Measurements from ENCODE around the gene ELP4. TPM values are rescaled to one million over a fixed set of nuclear protein-coding genes. Genes with fewer than 3 reads are reported as not detected.
"Not testable (repeated sequence)": the region's sequence is repeated elsewhere in the genome, so short reads cannot be mapped to it uniquely, and the experiment has no call there.

Gene ELP4
- polyA plus RNA-seq, 4 donors, result 5.4 to 14.5 (median 7.9) TPM

DNA sequence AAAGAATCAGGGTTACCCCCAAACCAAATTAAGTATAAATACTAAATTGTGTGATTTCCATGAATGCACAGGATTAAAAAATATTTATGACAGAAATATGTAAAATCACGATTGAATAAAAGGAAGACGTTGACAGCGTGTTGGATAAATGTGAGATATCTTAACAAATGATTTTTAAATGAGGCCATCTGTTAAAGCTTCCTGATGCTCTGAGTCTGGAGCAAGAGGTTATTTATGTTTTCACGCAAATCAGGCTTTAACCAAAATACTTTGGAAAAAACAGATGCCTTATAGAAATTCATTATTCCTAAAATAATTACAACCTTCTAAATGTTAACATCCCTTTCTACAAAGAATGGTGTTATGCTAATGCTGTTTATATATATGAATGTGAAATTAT lies 178.3 kb downstream of the ELP4 start:
- WGBS, 3 donors, result 84 to 95% (median 94%) methylated on average over 4 of the region's 4 CpGs
- FAIRE-seq (no peak), DNase-seq (no peak)
- Histone ChIP-seq H3K27ac (ENCODE audit: low read depth in 1 of 3, low read length in 2 of 3) (no peak overlapping the region), H3K9me3 (ENCODE audit: control insufficient read depth in 2 of 2, insufficient read depth in 1 of 2, low read depth in 1 of 2, low read length in 1 of 2) (no peaks in the 10 kb centered on the region), H3K27me3 (ENCODE audit: control insufficient read depth in 3 of 3, insufficient read depth in 3 of 3, low read length in 3 of 3) (no peaks in the 10 kb centered on the region), H3K36me3 (ENCODE audit: control insufficient read depth in 3 of 3, insufficient read depth in 2 of 3, low read depth in 1 of 3, low read length in 3 of 3) (no peaks in the 10 kb centered on the region), H3K4me1 (ENCODE audit: control insufficient read depth in 3 of 3, insufficient read depth in 2 of 3, low read depth in 1 of 3, low read length in 2 of 3) (no peaks in the 10 kb centered on the region), H3K4me3 (ENCODE audit: low read depth in 1 of 3, low read length in 3 of 3) (no peak overlapping the region)

DNA sequence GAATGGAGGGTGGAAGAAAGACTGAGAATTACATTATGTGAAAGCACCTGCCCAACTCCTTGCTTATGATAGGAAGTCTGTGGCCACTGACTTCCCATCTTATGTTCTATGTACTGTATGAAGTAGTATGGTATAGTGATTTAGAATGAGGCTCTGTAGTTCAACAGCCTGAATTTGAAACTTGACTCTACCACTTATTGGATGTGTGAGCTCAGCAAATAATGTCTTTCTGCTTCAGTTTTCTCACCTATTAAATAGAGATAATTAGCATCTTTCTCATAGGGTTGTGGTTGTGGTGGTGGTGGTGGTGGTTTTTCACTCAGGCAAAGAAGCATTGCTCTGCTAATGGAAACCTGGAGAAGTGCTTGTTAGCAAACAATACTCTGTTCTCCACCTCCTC lies 180.0 kb downstream of the ELP4 start:
- no peaks in the 10 kb centered on the region for H3K27me3 ChIP-seq (ENCODE audit: control insufficient read depth in 3 of 3, insufficient read depth in 3 of 3, low read length in 3 of 3)
- H3K4me3 ChIP-seq (ENCODE audit: low read depth in 1 of 3, low read length in 3 of 3), result no peak overlapping the region
- H3K27ac ChIP-seq (ENCODE audit: low read depth in 1 of 3, low read length in 2 of 3), result no peak overlapping the region
- H3K36me3 ChIP-seq (ENCODE audit: control insufficient read depth in 3 of 3, insufficient read depth in 2 of 3, low read depth in 1 of 3, low read length in 3 of 3), result no peaks in the 10 kb centered on the region
- H3K9me3 ChIP-seq (ENCODE audit: control insufficient read depth in 2 of 2, insufficient read depth in 1 of 2, low read depth in 1 of 2, low read length in 1 of 2), result no peaks in the 10 kb centered on the region
- H3K4me1 ChIP-seq (ENCODE audit: control insufficient read depth in 3 of 3, insufficient read depth in 2 of 3, low read depth in 1 of 3, low read length in 2 of 3), result no peaks in the 10 kb centered on the region
- no peak for DNase-seq
- FAIRE-seq, result no peak

DNA sequence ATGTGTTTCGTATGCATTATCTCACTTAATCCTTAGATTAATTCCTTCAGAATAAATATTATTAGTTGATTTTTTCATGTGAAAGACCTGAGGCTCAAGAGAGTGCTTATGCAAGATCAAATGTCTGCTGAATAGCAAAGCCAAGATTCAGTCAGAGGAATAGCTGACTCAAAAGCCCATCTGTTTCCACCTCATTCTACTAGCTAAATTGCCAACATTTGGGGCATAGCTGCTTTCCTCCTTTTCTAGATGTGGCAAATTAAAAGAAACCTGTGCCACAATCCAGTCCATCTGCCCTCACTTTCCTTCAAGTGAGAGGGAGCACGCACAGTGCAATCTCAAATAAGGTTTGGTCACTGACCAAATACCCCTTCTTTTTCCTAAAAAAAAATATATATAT lies 180.5 kb downstream of the ELP4 start:
- no peak for FAIRE-seq
- H3K27me3 ChIP-seq (ENCODE audit: control insufficient read depth in 3 of 3, insufficient read depth in 3 of 3, low read length in 3 of 3), result no peaks in the 10 kb centered on the region
- WGBS, 3 donors, result 86 to 97% (median 91%) methylated on average over 2 of the region's 2 CpGs

GRCh38 chr11:31690516-31690915 lies 180.9 kb downstream of the ELP4 start:
- H3K27me3 ChIP-seq (ENCODE audit: control insufficient read depth in 3 of 3, insufficient read depth in 3 of 3, low read length in 3 of 3), result no peaks in the 10 kb centered on the region
- no peaks in the 10 kb centered on the region for H3K9me3 ChIP-seq (ENCODE audit: control insufficient read depth in 2 of 2, insufficient read depth in 1 of 2, low read depth in 1 of 2, low read length in 1 of 2)
- H3K4me3 ChIP-seq (ENCODE audit: low read depth in 1 of 3, low read length in 3 of 3), result no peak overlapping the region
- DNase-seq (no peak), FAIRE-seq (no peak)
- 65 to 77% (median 73%) methylated on average over 2 of the region's 2 CpGs for WGBS, 3 donors
- H3K36me3 ChIP-seq (ENCODE audit: control insufficient read depth in 3 of 3, insufficient read depth in 2 of 3, low read depth in 1 of 3, low read length in 3 of 3), result no peaks in the 10 kb centered on the region
- no peak overlapping the region for H3K27ac ChIP-seq (ENCODE audit: low read depth in 1 of 3, low read length in 2 of 3)
- no peaks in the 10 kb centered on the region for H3K4me1 ChIP-seq (ENCODE audit: control insufficient read depth in 3 of 3, insufficient read depth in 2 of 3, low read depth in 1 of 3, low read length in 2 of 3)

More for the DNA sequence above, 180.5 kb downstream of the ELP4 start:
- Histone ChIP-seq H3K9me3 (ENCODE audit: control insufficient read depth in 2 of 2, insufficient read depth in 1 of 2, low read depth in 1 of 2, low read length in 1 of 2) (no peaks in the 10 kb centered on the region), H3K4me3 (ENCODE audit: low read depth in 1 of 3, low read length in 3 of 3) (no peak overlapping the region), H3K27ac (ENCODE audit: low read depth in 1 of 3, low read length in 2 of 3) (no peak overlapping the region), H3K4me1 (ENCODE audit: control insufficient read depth in 3 of 3, insufficient read depth in 2 of 3, low read depth in 1 of 3, low read length in 2 of 3) (no peaks in the 10 kb centered on the region), H3K36me3 (ENCODE audit: control insufficient read depth in 3 of 3, insufficient read depth in 2 of 3, low read depth in 1 of 3, low read length in 3 of 3) (no peaks in the 10 kb centered on the region)
- DNase-seq, result no peak

GRCh38 chr11:31692466-31692865 lies 182.9 kb downstream of the ELP4 start:
- 84 to 93% (median 91%) methylated on average over 2 of the region's 2 CpGs for WGBS, 3 donors
- H3K27me3 ChIP-seq (ENCODE audit: control insufficient read depth in 3 of 3, insufficient read depth in 3 of 3, low read length in 3 of 3), result no peaks in the 10 kb centered on the region
- H3K4me1 ChIP-seq (ENCODE audit: control insufficient read depth in 3 of 3, insufficient read depth in 2 of 3, low read depth in 1 of 3, low read length in 2 of 3), result no peaks in the 10 kb centered on the region
- no peaks in the 10 kb centered on the region for H3K9me3 ChIP-seq (ENCODE audit: control insufficient read depth in 2 of 2, insufficient read depth in 1 of 2, low read depth in 1 of 2, low read length in 1 of 2)
- no peak overlapping the region for H3K27ac ChIP-seq (ENCODE audit: low read depth in 1 of 3, low read length in 2 of 3)
- no peaks in the 10 kb centered on the region for H3K36me3 ChIP-seq (ENCODE audit: control insufficient read depth in 3 of 3, insufficient read depth in 2 of 3, low read depth in 1 of 3, low read length in 3 of 3)
- no peak overlapping the region for H3K4me3 ChIP-seq (ENCODE audit: low read depth in 1 of 3, low read length in 3 of 3)
- FAIRE-seq (no peak), DNase-seq (no peak)

- not testable (repeated sequence) for H3K27me3 ChIP-seq (ENCODE audit: control insufficient read depth in 3 of 3, insufficient read depth in 3 of 3, low read length in 3 of 3); DNase-seq; H3K4me3 ChIP-seq (ENCODE audit: low read depth in 1 of 3, low read length in 3 of 3); FAIRE-seq; H3K27ac ChIP-seq (ENCODE audit: low read depth in 1 of 3, low read length in 2 of 3); H3K36me3 ChIP-seq (ENCODE audit: control insufficient read depth in 3 of 3, insufficient read depth in 2 of 3, low read depth in 1 of 3, low read length in 3 of 3); H3K4me1 ChIP-seq (ENCODE audit: control insufficient read depth in 3 of 3, insufficient read depth in 2 of 3, low read depth in 1 of 3, low read length in 2 of 3); H3K9me3 ChIP-seq (ENCODE audit: control insufficient read depth in 2 of 2, insufficient read depth in 1 of 2, low read depth in 1 of 2, low read length in 1 of 2)
- 52 to 86% (median 77%) methylated on average over 1 of the region's 1 CpG for WGBS, 3 donors
Measured at GRCh38 chr11:31697049-31697448, 187.5 kb downstream of the ELP4 start.

- WGBS, 3 donors, result 97 to 100% (median 100%) methylated on average over 1 of the region's 1 CpG
- Histone ChIP-seq H3K27ac (ENCODE audit: low read depth in 1 of 3, low read length in 2 of 3) (no peak overlapping the region), H3K9me3 (ENCODE audit: control insufficient read depth in 2 of 2, insufficient read depth in 1 of 2, low read depth in 1 of 2, low read length in 1 of 2) (no peaks in the 10 kb centered on the region), H3K4me1 (ENCODE audit: control insufficient read depth in 3 of 3, insufficient read depth in 2 of 3, low read depth in 1 of 3, low read length in 2 of 3) (no peaks in the 10 kb centered on the region), H3K27me3 (ENCODE audit: control insufficient read depth in 3 of 3, insufficient read depth in 3 of 3, low read length in 3 of 3) (no peaks in the 10 kb centered on the region), H3K4me3 (ENCODE audit: low read depth in 1 of 3, low read length in 3 of 3) (no peak overlapping the region), H3K36me3 (ENCODE audit: control insufficient read depth in 3 of 3, insufficient read depth in 2 of 3, low read depth in 1 of 3, low read length in 3 of 3) (no peaks in the 10 kb centered on the region)
- DNase-seq (no peak), FAIRE-seq (no peak)
Measured at GRCh38 chr11:31699066-31699465, 189.5 kb downstream of the ELP4 start.

DNA sequence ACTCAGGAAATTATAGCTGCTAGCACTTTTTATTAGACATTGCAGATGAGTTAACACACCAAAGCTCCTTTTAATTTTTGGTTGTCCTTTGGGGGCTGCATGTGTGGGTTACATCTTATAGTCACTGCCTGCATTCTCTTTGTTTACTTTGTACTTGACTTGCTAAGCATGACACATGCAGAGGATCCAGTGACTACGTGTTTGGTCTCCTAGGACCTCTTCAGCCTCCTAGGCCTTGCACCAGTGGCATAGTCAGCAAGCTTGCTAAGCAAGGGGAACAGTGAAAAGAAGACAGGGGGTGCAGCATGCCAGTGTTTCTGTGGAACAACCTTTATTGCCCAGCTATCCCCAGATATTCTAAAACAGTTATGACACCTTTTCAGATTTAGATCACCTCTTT lies 193.4 kb downstream of the ELP4 start:
- no peaks in the 10 kb centered on the region for H3K4me1 ChIP-seq (ENCODE audit: control insufficient read depth in 3 of 3, insufficient read depth in 2 of 3, low read depth in 1 of 3, low read length in 2 of 3)
- DNase-seq, result no peak
- WGBS, 3 donors, result 71 to 88% (median 76%) methylated on average over 1 of the region's 1 CpG
- no peaks in the 10 kb centered on the region for H3K36me3 ChIP-seq (ENCODE audit: control insufficient read depth in 3 of 3, insufficient read depth in 2 of 3, low read depth in 1 of 3, low read length in 3 of 3)
- H3K9me3 ChIP-seq (ENCODE audit: control insufficient read depth in 2 of 2, insufficient read depth in 1 of 2, low read depth in 1 of 2, low read length in 1 of 2), result no peaks in the 10 kb centered on the region
- no peak overlapping the region for H3K27ac ChIP-seq (ENCODE audit: low read depth in 1 of 3, low read length in 2 of 3)
- no peak for FAIRE-seq
- no peaks in the 10 kb centered on the region for H3K27me3 ChIP-seq (ENCODE audit: control insufficient read depth in 3 of 3, insufficient read depth in 3 of 3, low read length in 3 of 3)
- H3K4me3 ChIP-seq (ENCODE audit: low read depth in 1 of 3, low read length in 3 of 3), result no peak overlapping the region

- FAIRE-seq (peak; percentile 89), DNase-seq (no peak)
- Histone ChIP-seq H3K4me1 (ENCODE audit: control insufficient read depth in 3 of 3, insufficient read depth in 2 of 3, low read depth in 1 of 3, low read length in 2 of 3) (no peaks in the 10 kb centered on the region), H3K27me3 (ENCODE audit: control insufficient read depth in 3 of 3, insufficient read depth in 3 of 3, low read length in 3 of 3) (no peaks in the 10 kb centered on the region), H3K9me3 (ENCODE audit: control insufficient read depth in 2 of 2, insufficient read depth in 1 of 2, low read depth in 1 of 2, low read length in 1 of 2) (no peaks in the 10 kb centered on the region), H3K27ac (ENCODE audit: low read depth in 1 of 3, low read length in 2 of 3) (no peak overlapping the region), H3K4me3 (ENCODE audit: low read depth in 1 of 3, low read length in 3 of 3) (no peak overlapping the region), H3K36me3 (ENCODE audit: control insufficient read depth in 3 of 3, insufficient read depth in 2 of 3, low read depth in 1 of 3, low read length in 3 of 3) (no peaks in the 10 kb centered on the region)
- 93 to 100% (median 94%) methylated on average over 1 of the region's 1 CpG for WGBS, 3 donors
Measured at GRCh38 chr11:31706357-31706756, 196.8 kb downstream of the ELP4 start.
